Breast epithelium (tissue), 3 donors: Measurements from ENCODE around the gene PCDH1.

ENCODE experiments used
- POLR2A ChIP-seq: fragments of 450-650 bp; IDR thresholded peaks from one replicate; pipeline ENCODE4 v1.6.1; 2016; ENCODE audit warnings: antibody characterized with exemption, mild to moderate bottlenecking, moderate library complexity
- TF ChIP-seq, protein P1 (sequence below), 3 donors: fragments of 450-650 bp; IDR thresholded peaks; one replicate each; pipeline ENCODE4 v1.5.1; 2016 to 2017; ENCODE audit warnings: antibody characterized with exemption in 3 of 3, mild to moderate bottlenecking in 3 of 3, moderate library complexity in 3 of 3

DNA sequence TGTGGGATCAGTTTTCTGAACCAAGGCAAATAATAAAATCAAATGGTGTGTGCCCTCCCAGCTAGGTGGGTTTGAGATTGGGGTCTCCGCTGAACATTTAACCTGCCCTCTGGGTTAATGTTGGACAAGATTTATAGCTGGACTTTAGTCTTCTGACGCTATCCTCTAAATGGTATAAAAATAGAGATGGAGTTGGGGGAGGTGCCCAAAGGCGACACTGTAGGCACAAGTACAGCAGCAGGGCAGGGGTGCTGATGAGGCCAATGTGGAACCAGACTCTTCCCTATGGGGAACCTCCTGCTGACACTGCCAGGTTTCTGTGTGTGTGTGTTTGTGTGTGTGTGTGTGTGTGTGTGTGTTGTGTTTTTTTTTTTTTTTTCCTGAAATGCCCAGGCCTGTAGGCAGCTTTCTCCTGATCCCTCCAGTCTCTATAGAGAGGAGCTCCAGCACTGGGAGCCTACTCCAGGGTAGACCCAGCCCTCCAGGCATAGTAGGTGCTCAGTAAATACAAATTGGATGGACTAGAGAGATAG is 37.9 kb downstream of the PCDH1 start:
- TF ChIP-seq POLR2A, result no peak
- TF ChIP-seq, protein P1, sequence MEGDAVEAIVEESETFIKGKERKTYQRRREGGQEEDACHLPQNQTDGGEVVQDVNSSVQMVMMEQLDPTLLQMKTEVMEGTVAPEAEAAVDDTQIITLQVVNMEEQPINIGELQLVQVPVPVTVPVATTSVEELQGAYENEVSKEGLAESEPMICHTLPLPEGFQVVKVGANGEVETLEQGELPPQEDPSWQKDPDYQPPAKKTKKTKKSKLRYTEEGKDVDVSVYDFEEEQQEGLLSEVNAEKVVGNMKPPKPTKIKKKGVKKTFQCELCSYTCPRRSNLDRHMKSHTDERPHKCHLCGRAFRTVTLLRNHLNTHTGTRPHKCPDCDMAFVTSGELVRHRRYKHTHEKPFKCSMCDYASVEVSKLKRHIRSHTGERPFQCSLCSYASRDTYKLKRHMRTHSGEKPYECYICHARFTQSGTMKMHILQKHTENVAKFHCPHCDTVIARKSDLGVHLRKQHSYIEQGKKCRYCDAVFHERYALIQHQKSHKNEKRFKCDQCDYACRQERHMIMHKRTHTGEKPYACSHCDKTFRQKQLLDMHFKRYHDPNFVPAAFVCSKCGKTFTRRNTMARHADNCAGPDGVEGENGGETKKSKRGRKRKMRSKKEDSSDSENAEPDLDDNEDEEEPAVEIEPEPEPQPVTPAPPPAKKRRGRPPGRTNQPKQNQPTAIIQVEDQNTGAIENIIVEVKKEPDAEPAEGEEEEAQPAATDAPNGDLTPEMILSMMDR (IDR thresholded peaks at IDR 0.05), result no peak
